ENCODE measurements around the gene PPP2R5C.

PPP2R5C gene

GRCh38 chr14:101820283-101820798, 58.8 kb downstream of the PPP2R5C start:
- DNase-seq = peak; percentile 61

GRCh38 chr14:101821528-101821927, 60.0 kb downstream of the PPP2R5C start:
- peak; percentile 58 for DNase-seq

- no peak for DNase-seq
These were observed 61.6 kb downstream of the PPP2R5C start for GRCh38 chr14:101823066-101823465.

GRCh38 chr14:101823511-101824120, 62.1 kb downstream of the PPP2R5C start:
- peak; percentile 85 for DNase-seq

GRCh38 chr14:101824339-101824727, 62.8 kb downstream of the PPP2R5C start:
- DNase-seq = no peak

GRCh38 chr14:101825797-101826196, 64.3 kb downstream of the PPP2R5C start:
- no peak for DNase-seq

GRCh38 chr14:101826351-101826750, 64.8 kb downstream of the PPP2R5C start:
- DNase-seq = no peak

GRCh38 chr14:101827286-101827685, 65.8 kb downstream of the PPP2R5C start:
- no peak for DNase-seq

GRCh38 chr14:101828046-101828445, 66.5 kb downstream of the PPP2R5C start:
- no peak for DNase-seq

- DNase-seq = no peak
These were observed 68.8 kb downstream of the PPP2R5C start for GRCh38 chr14:101830271-101830670.

GRCh38 chr14:101833045-101833444, 71.5 kb downstream of the PPP2R5C start:
- DNase-seq = no peak

GRCh38 chr14:101834397-101834796, 72.9 kb downstream of the PPP2R5C start:
- DNase-seq = no peak

GRCh38 chr14:101834800-101835547, 73.5 kb downstream of the PPP2R5C start:
- DNase-seq = no peak

GRCh38 chr14:101835566-101835965, 74.1 kb downstream of the PPP2R5C start:
- DNase-seq = no peak

- no peak for DNase-seq
These were observed 74.6 kb downstream of the PPP2R5C start for GRCh38 chr14:101836135-101836534.

- DNase-seq = no peak
These were observed 77.0 kb downstream of the PPP2R5C start for GRCh38 chr14:101838476-101838875.

- DNase-seq = peak; percentile 52
These were observed 77.7 kb downstream of the PPP2R5C start for GRCh38 chr14:101839236-101839635.

- DNase-seq = peak; percentile 18
These were observed 78.2 kb downstream of the PPP2R5C start for GRCh38 chr14:101839661-101840060.

- no peak for DNase-seq
These were observed 79.3 kb downstream of the PPP2R5C start for GRCh38 chr14:101840649-101841369.

- DNase-seq = no peak
These were observed 81.5 kb downstream of the PPP2R5C start for GRCh38 chr14:101843038-101843437.

GRCh38 chr14:101843665-101844064, 82.2 kb downstream of the PPP2R5C start:
- DNase-seq = peak; percentile 74

- no peak for DNase-seq
These were observed 82.7 kb downstream of the PPP2R5C start for GRCh38 chr14:101844219-101844618.

- no peak for DNase-seq
These were observed 83.2 kb downstream of the PPP2R5C start for GRCh38 chr14:101844751-101845150.

- no peak for DNase-seq
These were observed 84.0 kb downstream of the PPP2R5C start for GRCh38 chr14:101845496-101845895.

All from stimulated activated CD8-positive, alpha-beta memory T cell treated with anti-CD3 and anti-CD28 coated beads, Interleukin-4, amount 100 ng/mL, for 48 hours (primary cell).